HG03025 (cell line): ENCODE measurements around the gene CLEC16A.

Source experiments
- ATAC-seq: cut with Tn5 transposase; IDR thresholded peaks from one replicate; pipeline ENCODE4 v1.9.1; 2021; ENCODE audit warnings: mild to moderate bottlenecking, moderate library complexity; ENCODE audit not compliant: unreplicated experiment, low FRiP score

The CLEC16A gene

DNA sequence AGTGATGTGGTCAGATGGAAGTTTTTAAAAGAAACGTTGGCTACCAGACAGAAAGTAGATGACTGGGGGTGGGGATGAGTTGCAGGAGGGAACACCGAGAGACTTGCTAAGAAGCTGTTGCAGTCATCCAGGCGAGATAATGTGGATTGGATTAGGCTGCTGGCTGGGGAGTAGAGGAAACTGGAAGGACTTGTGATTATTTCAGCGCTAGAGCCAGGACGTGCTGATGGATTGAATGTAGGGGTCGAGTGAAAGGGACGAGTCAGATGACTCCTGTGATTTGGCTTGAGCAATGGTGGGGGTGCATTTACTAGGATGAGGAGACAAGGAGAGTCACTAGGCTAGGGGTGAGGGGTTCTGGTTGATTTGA is 88.5 kb downstream of the CLEC16A start:
- no peak for ATAC-seq

DNA sequence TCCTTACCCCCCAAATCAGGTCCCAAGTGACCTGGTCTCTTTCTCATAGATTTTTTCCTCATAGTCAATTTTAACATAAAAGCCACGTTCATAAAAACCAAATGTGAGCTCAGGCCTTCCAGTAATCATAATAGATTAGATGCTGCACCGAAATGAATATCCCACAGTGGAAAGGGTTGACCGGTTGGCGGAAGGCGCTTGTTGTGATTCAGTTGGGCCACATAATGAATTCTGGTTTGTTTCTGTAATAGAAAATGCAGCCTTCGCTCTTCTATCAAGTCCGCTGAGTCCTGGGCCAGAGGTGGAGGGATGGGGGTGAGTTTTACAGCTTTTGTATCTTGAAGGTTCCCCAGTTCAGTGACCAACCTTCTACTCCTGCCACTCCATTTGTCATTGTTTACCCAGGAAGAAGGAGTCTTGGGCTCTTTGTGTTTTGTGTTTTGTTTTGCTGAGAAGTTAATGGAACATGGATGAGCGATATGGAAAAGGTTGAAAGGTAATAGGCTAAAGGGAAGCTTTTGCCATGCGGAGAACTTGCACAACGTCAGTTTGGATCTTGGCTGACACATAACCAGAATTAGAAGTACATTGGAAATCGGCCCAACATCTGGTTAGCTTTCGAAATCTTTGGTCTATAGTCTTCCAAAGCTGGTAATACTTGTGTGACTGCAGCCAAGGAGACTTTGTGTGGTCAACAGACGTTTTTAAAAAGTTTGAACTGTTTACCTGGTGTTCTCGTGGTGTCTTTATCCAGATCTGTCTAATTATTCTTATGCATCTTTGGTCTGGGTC is 89.5 kb downstream of the CLEC16A start:
- no peak for ATAC-seq

DNA sequence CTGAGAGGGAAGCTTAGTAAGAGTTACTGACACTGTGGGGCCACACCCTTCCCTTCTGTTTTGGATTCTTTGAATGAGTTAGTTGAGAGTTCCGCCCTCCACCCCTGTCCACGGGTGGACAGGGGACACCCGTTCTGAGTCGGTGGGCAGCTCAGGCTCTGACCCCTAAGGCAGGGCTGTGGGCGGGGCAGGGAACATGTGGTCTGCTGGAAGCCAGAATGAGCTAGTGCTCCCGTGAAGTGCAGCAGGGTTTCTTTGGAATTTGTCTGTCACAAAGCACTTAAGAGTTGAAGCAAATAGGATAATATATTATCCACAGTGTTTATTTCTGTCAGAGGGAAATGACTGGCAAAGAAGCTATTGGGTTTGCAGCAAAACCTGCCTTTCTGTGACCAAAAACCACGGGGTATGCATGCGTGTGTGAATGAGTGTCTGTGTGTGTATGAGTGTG is 90.1 kb downstream of the CLEC16A start:
- ATAC-seq, result no peak

DNA sequence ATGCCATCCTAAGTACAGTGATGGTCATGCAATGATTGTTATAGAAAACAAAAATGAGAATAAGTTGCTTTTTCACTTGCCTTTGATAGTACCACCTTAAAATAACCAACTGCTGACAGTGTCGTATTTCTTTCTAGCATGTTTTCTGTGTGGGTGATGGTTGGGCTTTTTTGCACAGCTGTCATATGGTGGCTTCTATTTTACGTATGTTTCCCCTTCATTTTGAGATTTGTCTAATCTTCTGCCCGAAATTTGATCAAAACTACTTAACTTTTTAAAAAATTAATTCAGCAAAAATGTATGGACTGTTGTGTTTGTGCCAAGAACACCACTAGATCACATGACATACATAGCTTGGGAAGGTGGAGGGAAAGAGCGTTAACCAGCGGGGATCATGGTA is 90.7 kb downstream of the CLEC16A start:
- ATAC-seq, result no peak

DNA sequence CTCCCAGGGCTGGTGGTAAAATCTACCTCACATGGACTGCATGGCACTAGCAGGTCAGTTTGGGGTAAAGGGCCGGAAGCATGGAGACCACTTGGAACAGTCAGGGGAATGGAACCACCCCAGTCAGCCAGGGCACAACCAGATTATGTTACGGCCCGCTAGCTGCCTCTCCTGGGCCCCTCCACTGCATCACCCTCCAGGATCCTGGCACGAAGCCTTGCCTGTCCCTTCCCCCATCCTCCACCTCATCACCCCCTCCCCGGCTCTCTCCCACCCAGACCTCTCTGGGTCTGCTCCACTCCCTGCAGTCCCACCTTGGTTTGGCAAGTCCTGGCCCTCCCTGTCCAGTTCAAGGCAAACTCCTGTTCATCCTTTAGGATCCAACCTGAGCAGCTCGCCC is 91.7 kb downstream of the CLEC16A start:
- no peak for ATAC-seq

DNA sequence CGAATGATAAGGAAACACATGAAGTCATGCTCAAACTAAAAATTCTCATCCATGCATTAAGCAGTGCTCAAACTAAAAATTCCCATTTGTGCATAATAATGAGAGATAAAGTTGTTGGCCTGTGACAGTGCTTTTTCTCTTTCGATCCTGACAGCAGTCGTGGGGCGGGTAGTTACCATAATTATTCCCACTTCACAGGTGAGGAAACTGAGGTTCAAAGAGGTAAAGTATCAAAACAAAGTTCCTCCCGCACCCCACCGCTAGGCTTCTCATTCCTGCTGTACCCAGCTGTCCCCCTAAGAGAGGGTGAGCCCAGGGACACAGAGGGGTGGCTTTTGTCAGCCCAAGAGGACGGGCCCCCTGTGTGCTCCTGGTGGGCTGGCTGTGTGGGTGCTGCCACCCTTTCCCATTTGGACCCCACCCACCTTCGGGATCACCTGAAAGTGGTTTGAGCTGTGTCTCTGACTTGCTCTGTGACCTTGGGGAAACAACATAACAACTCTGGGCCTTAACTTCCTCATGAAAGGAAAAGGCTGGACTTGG is 92.6 kb downstream of the CLEC16A start:
- ATAC-seq, result no peak

DNA sequence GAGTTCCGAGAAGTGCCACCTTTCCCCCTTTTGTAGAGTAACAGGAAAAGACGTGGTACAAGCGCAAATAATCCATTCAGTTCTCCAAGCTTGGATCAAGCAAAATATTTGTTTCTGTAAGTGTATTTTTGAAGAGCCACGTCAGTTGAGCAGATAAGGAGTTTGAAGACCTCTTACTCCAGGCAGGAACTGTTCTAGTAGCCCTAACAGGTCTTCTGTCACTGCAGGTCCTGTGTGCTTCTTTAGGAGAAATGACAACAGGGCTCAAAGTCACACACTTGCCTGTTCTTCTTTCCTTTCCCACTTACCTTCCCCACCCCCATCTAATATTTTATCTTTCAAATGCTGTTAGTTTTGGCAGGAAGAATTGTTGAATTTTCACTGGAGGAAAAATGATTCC is 93.9 kb downstream of the CLEC16A start:
- ATAC-seq, result no peak

DNA sequence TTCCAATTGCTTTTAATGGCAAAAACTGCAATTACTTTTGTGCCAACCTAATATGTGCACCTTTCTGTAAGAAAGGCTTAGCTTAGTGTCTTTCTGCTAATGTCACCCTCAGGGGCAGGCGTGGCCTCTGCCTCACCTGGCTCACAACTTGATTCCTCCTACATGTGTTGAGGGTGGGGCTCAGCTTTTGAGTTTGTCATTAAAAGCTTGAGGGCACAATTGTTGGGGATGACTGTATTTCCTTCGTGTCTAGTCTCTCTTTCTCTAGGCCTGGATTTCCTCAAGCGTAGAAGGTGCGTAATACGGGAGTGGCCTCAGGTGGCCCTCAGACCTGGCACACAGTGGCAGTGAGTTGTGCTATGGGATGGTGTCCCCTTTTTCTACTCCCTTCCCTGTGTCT is 94.4 kb downstream of the CLEC16A start:
- ATAC-seq, result no peak

DNA sequence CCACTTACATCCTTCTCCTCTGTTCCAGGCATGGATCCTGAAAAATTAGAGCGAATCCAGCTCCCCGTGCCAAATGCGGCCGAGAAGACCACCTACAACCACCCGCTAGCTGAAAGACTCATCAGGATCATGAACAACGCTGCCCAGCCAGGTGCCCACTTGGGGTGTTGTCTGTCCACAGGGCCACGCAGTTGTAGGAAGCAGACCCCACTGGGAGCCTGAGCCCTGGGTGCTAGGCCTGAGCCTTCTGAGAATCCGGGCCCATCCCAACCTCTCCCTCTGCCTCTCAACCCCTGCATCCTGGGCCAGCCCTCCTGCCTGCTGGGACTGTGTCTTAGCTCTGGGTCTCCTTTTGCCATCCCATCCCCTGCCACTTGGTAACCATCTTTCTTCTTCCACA is 95.4 kb downstream of the CLEC16A start:
- no peak for ATAC-seq

DNA sequence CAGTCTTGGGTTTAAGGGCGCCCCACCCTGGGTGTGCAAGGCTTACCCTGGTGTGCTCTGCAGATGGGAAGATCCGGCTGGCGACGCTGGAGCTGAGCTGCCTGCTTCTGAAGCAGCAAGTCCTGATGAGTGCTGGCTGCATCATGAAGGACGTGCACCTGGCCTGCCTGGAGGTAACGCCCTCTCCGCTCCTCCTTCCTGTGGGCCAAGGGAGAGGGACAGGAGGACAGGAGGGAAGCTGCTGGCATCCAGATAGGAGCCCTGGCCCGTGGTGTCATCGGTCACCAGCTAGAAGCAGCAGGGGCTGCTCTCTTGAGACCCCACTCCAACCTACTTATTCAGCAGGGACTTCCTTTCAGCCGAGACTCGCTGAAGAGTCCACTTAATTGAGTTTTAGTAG is 97.8 kb downstream of the CLEC16A start:
- ATAC-seq, result no peak

DNA sequence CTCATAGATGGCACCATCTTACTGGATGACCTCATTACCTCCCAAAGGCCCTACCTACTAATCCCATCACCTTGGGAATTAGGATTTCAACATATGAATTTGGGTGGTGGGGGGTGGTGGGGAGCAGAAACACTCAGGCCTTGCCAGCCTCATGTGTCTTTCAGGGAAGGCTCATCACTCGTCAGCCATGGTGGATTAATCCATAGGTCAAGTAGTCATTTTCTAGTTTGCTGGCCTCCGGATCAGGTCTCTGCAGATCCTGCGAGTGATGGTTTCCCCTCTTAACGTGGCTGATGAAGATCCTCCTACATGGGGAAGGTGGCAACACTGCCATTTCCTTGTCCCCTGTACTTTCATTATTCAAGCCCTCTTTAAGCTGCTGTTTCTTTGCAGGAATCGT is 101.1 kb downstream of the CLEC16A start:
- no peak for ATAC-seq

DNA sequence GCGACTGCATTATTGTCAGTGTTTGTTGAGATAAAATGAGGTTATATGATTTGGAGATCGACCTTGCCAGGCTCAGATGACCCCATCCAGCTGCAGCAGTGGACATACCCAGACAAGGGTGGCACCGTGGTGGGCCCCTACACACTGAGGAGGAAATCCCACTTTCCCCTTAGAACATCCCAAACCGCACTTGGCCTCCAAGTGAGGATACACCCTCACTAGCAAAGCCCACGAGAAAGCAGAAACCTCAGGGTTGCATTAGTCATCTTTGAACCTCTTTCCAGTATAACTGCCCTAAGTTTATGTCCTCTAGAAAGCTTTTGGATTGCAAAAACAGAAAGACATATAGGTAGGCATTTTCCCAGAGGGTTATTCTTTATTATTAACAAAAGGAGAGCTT is 101.5 kb downstream of the CLEC16A start:
- ATAC-seq, result no peak

DNA sequence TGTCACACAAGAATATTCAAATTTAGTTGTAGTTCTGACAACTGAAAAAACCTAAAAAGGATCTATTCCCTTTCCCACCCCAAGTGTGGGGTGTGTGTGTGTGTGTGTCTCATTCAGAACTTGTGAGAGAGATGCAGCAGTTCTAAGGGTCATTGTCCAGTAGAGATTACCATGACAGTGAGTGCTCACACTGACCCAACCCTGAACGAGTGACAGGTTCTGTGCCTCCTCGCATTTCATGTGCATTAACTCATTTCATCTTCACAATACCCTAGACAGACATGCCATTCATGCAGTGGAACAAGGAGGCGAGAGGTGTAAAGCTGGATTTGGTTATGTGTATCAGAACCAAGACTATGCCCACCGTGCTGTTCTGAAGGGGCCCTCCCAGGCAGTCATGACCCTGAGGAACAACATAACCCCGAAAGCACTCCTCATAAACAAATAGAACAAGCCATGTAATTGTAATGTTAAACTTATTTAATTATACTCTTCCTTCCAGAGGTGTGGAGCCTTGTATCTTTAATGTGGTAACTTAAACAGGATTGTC is 102.1 kb downstream of the CLEC16A start:
- ATAC-seq, result no peak

DNA sequence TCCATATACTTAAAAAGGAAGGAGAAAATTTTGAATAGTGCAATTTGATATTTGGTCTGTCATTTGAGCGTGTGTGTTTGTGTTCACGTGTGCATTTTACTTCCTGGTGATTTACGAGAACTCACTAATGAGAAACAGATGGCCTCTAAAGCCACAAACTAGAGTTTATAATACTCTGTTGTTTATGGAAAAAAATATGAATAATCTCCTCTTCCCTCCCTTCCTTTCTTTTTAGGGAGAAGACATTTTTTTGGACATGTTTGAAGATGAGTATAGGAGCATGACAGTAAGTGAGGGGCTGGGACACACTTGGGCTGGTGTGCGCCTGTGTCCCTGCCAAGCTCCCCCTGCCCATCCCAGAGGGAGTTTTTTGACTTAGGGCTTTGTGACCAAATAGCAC is 102.7 kb downstream of the CLEC16A start:
- ATAC-seq, result no peak

DNA sequence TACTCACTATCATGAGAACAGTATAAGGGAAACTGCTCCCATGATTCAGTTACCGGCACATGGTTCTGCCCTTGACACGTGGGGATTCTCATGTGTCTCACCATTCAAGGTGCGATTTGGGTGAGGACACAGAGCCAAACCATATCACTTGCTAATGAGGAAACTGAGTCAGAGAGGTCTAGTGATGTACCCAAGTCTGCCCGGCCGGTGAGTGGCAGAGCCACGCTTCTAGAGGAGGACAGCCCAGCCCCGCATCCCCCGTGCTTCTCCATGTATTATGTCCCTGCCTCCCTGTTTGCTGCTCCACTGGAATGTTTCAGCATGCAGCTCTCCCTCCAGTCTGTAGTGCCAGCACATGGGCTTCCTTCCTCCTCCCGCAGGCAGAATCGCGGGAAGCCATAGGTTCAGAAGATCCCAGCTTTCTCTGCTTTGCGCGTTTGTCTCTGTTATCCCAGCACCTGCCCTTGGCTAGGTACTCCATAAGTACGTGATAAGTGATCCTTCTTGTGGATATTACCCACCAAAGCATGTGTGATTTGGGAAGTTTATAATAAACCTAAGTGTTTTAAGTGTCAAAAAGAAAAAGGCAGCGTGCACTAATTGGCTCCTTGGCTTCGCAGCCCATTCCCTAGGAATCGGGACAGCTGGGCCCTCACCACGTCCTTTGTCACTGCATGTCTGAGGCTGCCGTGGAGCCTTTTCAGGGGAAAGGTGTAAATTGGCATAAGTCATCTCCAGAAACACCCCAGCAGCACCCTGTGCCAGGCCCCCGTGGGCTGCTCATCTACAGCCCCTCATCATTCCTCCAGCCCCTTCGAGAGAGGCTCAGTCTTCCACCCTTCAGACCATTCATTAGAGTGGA is 103.8 kb downstream of the CLEC16A start:
- no peak for ATAC-seq

DNA sequence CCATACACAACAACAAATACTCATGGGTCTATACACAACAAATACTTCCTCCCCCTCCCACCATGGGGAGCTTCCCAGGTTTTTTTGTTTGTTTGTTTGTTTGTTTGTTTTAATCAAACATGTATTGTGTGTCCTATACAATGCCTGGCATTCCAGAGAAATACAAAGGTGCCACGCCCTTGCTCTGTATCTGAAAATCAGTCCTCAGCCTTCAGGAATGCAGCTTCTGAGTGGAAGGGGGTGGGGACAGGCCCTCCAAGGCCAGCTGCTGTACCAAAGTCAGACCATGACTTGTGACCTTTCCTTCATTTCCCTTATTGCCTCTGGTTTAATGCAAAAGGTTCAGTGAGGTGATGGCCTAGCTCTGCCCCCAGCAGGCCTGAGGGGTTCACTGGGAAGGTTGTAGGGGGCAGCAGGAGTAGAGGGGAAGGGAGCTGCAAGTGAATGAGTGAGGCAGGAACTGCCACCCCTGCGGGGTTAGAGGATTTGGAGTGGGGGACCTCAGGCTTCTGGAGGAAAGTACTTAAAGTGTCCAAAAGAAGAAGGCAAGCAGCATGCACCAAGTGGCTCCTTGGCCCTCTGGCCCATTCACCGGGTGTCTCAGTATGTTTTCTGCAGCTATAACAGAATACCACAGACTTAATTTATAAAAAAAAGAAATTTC is 105.2 kb downstream of the CLEC16A start:
- ATAC-seq, result no peak

DNA sequence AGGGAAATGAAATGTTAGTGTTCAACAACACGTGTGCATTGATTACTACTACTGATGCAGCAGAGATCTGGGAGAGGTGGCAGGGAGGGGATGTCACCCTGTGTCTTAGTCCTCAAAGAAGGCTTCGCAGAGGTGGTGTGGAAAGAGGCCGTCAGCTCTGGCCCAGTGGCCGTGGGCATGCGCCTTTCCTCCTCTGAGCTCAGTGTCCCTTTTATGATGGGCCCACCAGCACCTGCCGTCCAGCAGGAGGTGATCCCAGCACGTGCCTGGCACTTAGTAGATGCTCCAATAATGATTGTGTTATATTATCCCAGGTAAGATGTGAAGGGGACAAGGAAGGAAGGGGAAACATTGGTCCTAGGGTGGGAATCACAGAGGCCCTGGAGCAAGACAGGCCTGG is 106.2 kb downstream of the CLEC16A start:
- no peak for ATAC-seq

DNA sequence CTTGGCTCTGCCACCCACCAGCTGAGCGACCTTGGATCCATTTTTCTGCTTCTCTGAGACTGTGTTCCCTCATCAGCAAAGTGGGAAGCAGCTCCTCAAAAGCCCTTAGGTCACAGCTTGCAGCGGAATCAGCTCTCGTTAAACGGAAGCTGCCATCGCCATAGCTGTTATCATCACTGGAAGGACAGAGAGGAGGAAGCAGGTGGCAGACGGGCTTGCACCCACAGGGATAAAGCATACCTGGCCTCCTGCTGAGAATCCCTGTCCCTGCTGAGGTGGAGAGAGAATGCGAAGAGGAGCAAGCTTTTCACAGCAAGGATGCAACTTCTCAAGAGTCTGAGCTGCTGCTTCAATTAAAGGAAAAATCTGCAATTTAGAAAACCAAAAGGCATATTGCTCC is 106.6 kb downstream of the CLEC16A start:
- ATAC-seq, result no peak

DNA sequence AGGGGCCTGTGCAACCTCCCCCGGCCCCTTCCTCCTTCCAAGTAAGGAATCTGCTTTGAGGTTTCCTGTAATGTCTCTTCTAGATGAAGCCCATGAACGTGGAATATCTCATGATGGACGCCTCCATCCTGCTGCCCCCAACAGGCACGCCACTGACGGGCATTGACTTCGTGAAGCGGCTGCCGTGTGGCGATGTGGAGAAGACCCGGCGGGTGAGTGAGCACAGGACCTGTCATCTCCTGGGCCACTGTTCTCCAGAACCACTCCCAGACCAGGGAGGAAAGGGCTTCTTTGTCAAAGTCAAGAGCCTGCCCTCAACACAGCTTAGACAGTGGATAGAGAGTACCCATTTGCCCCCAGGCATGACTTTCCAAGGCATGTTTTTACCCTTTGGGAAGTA is 107.1 kb downstream of the CLEC16A start:
- ATAC-seq, result no peak

DNA sequence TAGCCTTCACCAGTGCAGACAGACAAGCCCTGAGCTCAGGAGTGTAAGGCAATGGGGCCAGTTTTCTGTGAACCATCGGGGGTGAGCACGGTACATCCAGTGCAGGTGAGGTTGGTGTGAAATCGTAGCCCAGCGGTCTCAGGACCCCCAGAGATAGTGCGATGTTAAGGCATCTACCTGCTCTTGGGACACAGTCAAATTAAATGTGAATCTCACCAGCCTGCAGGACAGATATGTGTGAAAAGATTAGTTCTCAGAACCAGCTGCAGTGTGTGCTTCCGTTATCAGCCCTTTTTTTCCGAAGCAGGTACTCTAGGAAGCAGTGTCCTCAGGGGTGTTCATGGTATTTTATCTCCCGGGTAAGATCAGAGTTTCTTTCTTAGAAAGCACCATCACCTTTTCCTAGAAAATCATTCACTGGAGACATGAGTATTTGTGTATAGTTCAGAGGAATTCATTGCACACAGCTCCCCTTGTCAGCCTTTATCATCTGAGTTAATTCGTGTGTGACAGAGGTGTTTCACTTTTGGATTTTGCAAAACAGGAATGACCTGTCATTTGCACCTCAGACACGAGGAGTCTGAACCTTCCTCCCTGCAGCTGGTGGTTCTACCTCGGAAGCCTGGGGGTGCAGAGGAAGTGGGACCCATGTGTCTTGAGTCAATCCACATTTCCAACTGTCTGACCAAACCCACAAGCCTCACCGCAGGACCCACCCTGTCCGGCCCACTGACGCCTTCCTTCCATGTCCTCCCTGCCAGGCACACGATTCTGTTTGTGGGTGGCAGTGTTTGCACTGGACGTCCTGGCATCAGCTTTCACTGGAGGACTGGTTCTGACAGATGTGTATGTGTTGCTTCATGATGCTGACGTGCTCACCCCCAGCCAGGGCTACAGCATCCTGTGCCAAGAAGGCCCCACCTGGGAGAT is 107.8 kb downstream of the CLEC16A start:
- ATAC-seq, result peak; percentile 74
